HepG2 (cell line): Measurements from ENCODE around the gene CELF6. TPM values are rescaled to one million over a fixed set of nuclear protein-coding genes. Genes with fewer than 3 reads are reported as not detected.

Experiments
- ATAC-seq: fragments of 200-7000 bp; cut with Tn5 transposase; 3 replicates; pipeline ENCODE4 v1.9.1; 2020; ENCODE audit warnings: mild to moderate bottlenecking, moderate library complexity
- BruUV-seq: library from RNA; stranded (reverse); fragments of 400-500 nt; replicated peaks from 2 replicates; lab custom pipeline; 2021; lab: Mats Ljungman, UMichigan
- CTCF ChIA-PET: fragments of 300-600 bp; formaldehyde crosslinking; extraction: SDS; loops from one replicate; lab custom pipeline; 2021; ENCODE audit warnings: low total read pairs, inconsistent platforms, low intra/inter-chr PET ratio; lab: Yijun Ruan, JAX
- POLR2A ChIA-PET: fragments of 350-600 bp; sonication (Branson Sonifier 250); formaldehyde crosslinking; loops from one replicate; lab custom pipeline; 2020; ENCODE audit warnings: antibody characterized with exemption, inconsistent platforms; lab: Yijun Ruan, JAX
- DNase-seq: peaks from one replicate; pipeline ENCODE4 v3.0.0-alpha.2; 2015; ENCODE audit warnings: low spot score
- FAIRE-seq: peaks from 3 replicates; lab custom pipeline; 2011; peaks lifted over from hg19 to GRCh38; lab: Jason Lieb, UNC
- H2AFZ ChIP-seq: one replicate; pipeline ENCODE4 v1.6.1; 2011; ENCODE audit warnings: low read length, inconsistent platforms
- H3K27ac ChIP-seq: fragments of 300-600 bp; 3 replicates; pipeline ENCODE4 v1.8.0; 2011; ENCODE audit warnings: mixed run types, mild to moderate bottlenecking, mixed read lengths, low read length, inconsistent platforms; ENCODE audit not compliant: insufficient read depth; ENCODE audit errors: extremely low read length
- H3K27me3 ChIP-seq, 2 experiments: fragments of 200-600 bp in 1 of 2; 2 replicates in 1 of 2; 3 replicates in 1 of 2; pipeline versions ENCODE4 v1.6.0 to v1.8.0; 2011; ENCODE audit warnings: low read length in 2 of 2, mild to moderate bottlenecking in 2 of 2, moderate library complexity in 2 of 2, inconsistent platforms in 1 of 2; ENCODE audit not compliant: insufficient read depth in 2 of 2, control insufficient read depth in 1 of 2
- H3K36me3 ChIP-seq, 2 experiments: fragments of 200-600 bp in 1 of 2; replicated peaks in 1 of 2; 2 replicates in 1 of 2; 3 replicates in 1 of 2; pipeline versions ENCODE4 v1.5.1 to v1.8.0; 2011; ENCODE audit warnings: low read length in 2 of 2, inconsistent platforms in 1 of 2; ENCODE audit not compliant: insufficient read depth in 2 of 2, control insufficient read depth in 1 of 2
- H3K4me1 ChIP-seq: 2 replicates; pipeline ENCODE4 v1.5.1; 2012; ENCODE audit warnings: low read length, inconsistent platforms; ENCODE audit not compliant: insufficient read depth
- H3K4me2 ChIP-seq: 2 replicates; pipeline ENCODE4 v1.6.0; 2011; ENCODE audit warnings: low read depth, low read length, inconsistent platforms
- H3K4me3 ChIP-seq, 3 experiments: fragments of 200-600 bp in 1 of 3; sonication (generic), shearing (Covaris generic) in 1 of 3; replicated peaks in 1 of 3; 2 replicates each; pipeline ENCODE4 v1.5.1; 2011 to 2016; ENCODE audit warnings: low read length in 3 of 3, inconsistent platforms in 2 of 3, low read depth in 2 of 3, mild to moderate bottlenecking in 2 of 3, control low read depth in 1 of 3, mixed read lengths in 1 of 3; ENCODE audit not compliant: insufficient read depth in 1 of 3
- H3K79me2 ChIP-seq: one replicate; pipeline ENCODE4 v1.6.1; 2011; ENCODE audit warnings: low read length, inconsistent platforms; ENCODE audit not compliant: insufficient read depth
- H3K9ac ChIP-seq: 2 replicates; pipeline ENCODE4 v1.6.0; 2011; ENCODE audit warnings: mild to moderate bottlenecking, low read depth, low read length, inconsistent platforms; ENCODE audit not compliant: insufficient read depth
- H3K9me3 ChIP-seq: 2 replicates; pipeline ENCODE4 v1.5.1; 2012; ENCODE audit warnings: mild to moderate bottlenecking, low read length
- H4K20me1 ChIP-seq: 2 replicates; pipeline ENCODE4 v1.6.0; 2011; ENCODE audit warnings: inconsistent platforms, mild to moderate bottlenecking, low read length, moderate library complexity; ENCODE audit not compliant: insufficient read depth
- BHLHE40 ChIP-seq: IDR thresholded peaks from 2 replicates; pipeline ENCODE4 v1.6.1; 2011; ENCODE audit warnings: low read length, improper control_type of control experiment
- CEBPB ChIP-seq: IDR thresholded peaks from 2 replicates; pipeline ENCODE4 v1.6.1; 2011; ENCODE audit warnings: low read depth, low read length, improper control_type of control experiment, borderline replicate concordance
- CENPBD1 ChIP-seq: sonication (generic); formaldehyde crosslinking; IDR thresholded peaks from 2 replicates; pipeline ENCODE4 v1.8.0; 2022; ENCODE audit warnings: missing genetic modification reagents, low read depth, mild to moderate bottlenecking, borderline replicate concordance
- GATA4 ChIP-seq: sonication (generic); IDR thresholded peaks from 2 replicates; pipeline ENCODE4 v1.6.1; 2016; ENCODE audit warnings: antibody characterized with exemption, low read depth, borderline replicate concordance
- STAT5B ChIP-seq: sonication (generic); formaldehyde crosslinking; IDR thresholded peaks from 2 replicates; pipeline ENCODE4 v1.4.0; 2020; ENCODE audit warnings: missing genetic modification reagents
- WGBS: methylation state at CpG from one replicate; pipeline ENCODE4 v1.1.6; 2017; ENCODE audit warnings: low lambda C conversion rate; 5-methylcytosine and 5-hydroxymethylcytosine counted together
- in situ Hi-C: cut with HindIII; loops from 2 replicates; pipeline ENCODE4 v1.10.0; 2017; ENCODE audit warnings: low pct_unique_long_range_greater_than_20kb; ENCODE audit not compliant: extremely low pct_ligation_motif_present
- intact Hi-C: fragments of 100-400 bp; cut with micrococcal nuclease; formaldehyde crosslinking; loops from one replicate; pipeline ENCODE4 v1.10.0; 2022; ENCODE audit not compliant: unreplicated experiment
- polyA plus RNA-seq, 8 experiments: library from polyadenylated mRNA; depleted of rRNA in 3 of 8; stranded (reverse) in 7 of 8; unstranded in 1 of 8; fragments of >200 nt; fragmentation: Illumina TruSeq in 4 of 8; extraction: Trizol in 4 of 8; gene quantifications; 2 replicates each; pipeline versions ENCODE4 v1.2.1 to v1.2.3, GENCODE V29; 2011 to 2016; ENCODE audit warnings: low read depth in 4 of 8, missing spikeins in 1 of 8, mixed read lengths in 1 of 8; ENCODE audit not compliant: insufficient read depth in 1 of 8
- total RNA-seq, 5 experiments: library from RNA; depleted of rRNA; stranded (reverse); fragments of >200 nt; fragmentation: Illumina TruSeq; extraction: Trizol; gene quantifications; 2 replicates each; pipeline ENCODE4 v1.2.3, GENCODE V29; 2016; ENCODE audit warnings: low read depth in 1 of 5
- TF ChIP-seq, protein P1 (sequence below): sonication (generic); formaldehyde crosslinking; IDR thresholded peaks from 2 replicates; pipeline ENCODE4 v1.9.0; 2021; ENCODE audit warnings: missing genetic modification reagents, mild to moderate bottlenecking, borderline replicate concordance
- TF ChIP-seq, protein P2 (sequence below), 2 experiments: IDR thresholded peaks; 2 replicates each; pipeline ENCODE4 v1.6.1; 2011 to 2012; ENCODE audit warnings: low read length in 2 of 2, borderline replicate concordance in 1 of 2, low read depth in 1 of 2, mild to moderate bottlenecking in 1 of 2, moderate library complexity in 1 of 2

Gene CELF6
- total and polyA plus RNA-seq, 2 of the 13 experiments (the other 11 are each of a cell fraction or from before 2014, with no cell fraction given), result 0.49 to 0.94 TPM

GRCh38 chr15:72252663-72253299, 67.2 kb downstream of the CELF6 start:
- H3K9me3 ChIP-seq, result no peaks in the 10 kb centered on the region
- no TSS peak for BruUV-seq
- no peak for FAIRE-seq
- WGBS, result 72% methylated on average over 10 of the region's 10 CpGs
- H3K4me3 ChIP-seq, result no peak overlapping the region
- no peaks in the 10 kb centered on the region for H3K4me1 ChIP-seq
- in situ Hi-C loops, result no loop called here
- no peaks in the 10 kb centered on the region for H4K20me1 ChIP-seq
- TF ChIP-seq BHLHE40 (no peak), CEBPB (peak; percentile 62; the same call in 1 of the 2 replicates)
- no peak overlapping the region for H3K9ac ChIP-seq
- CTCF ChIA-PET, result no interaction called here
- H3K4me2 ChIP-seq, result no peak overlapping the region
- no peaks in the 10 kb centered on the region for H3K79me2 ChIP-seq
- H2AFZ ChIP-seq, result no peak overlapping the region
- no peak for ATAC-seq
- H3K27ac ChIP-seq, result no peak overlapping the region
- POLR2A ChIA-PET, result no interaction called here
- intact Hi-C loops, result no loop called here
- peaks cover 0 to 5% of the 10 kb centered on the region in 2 experiments; a peak in 2 of 5 replicates for H3K27me3 ChIP-seq
- H3K36me3 ChIP-seq, result no peaks in the 10 kb centered on the region
- no peak for DNase-seq

DNA sequence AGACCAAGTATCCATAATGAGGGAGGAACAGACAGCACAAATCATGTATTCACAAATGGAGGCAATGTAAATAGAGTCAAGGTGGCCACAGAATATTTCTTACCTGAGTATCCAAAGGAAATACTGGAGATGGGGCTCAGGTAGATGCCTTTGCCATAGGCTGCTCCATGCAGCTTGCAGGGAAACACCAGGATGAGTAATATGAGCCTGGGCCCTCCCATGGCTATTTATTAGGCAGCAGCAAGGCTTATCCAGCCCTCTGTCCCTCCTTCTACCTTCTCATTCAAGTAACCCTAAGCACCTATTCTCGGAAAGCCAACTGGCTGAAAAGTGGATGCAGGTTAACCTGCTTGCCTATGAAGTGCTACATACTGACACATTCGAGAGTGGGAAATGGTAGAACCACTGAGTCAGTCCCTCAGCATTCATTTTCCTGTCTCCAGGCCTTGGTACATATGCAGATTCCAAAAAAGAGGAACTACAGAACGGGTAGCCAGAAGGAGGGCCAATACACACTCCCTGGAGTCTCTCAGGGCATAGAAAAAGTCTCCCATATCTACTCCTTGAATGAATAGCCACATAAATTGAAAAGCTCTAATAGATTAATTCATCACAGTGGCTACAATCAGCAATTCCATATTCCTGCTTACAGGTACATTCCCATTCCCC, 70.7 kb downstream of the CELF6 start:
- no peak overlapping the region for H3K27ac ChIP-seq
- TF ChIP-seq, protein P1, sequence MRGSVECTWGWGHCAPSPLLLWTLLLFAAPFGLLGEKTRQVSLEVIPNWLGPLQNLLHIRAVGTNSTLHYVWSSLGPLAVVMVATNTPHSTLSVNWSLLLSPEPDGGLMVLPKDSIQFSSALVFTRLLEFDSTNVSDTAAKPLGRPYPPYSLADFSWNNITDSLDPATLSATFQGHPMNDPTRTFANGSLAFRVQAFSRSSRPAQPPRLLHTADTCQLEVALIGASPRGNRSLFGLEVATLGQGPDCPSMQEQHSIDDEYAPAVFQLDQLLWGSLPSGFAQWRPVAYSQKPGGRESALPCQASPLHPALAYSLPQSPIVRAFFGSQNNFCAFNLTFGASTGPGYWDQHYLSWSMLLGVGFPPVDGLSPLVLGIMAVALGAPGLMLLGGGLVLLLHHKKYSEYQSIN (CRISPR knock-in tag), result no peak
- no peak for TF ChIP-seq GATA4
- no peak for TF ChIP-seq STAT5B (CRISPR knock-in tag)
- TF ChIP-seq, protein P2, sequence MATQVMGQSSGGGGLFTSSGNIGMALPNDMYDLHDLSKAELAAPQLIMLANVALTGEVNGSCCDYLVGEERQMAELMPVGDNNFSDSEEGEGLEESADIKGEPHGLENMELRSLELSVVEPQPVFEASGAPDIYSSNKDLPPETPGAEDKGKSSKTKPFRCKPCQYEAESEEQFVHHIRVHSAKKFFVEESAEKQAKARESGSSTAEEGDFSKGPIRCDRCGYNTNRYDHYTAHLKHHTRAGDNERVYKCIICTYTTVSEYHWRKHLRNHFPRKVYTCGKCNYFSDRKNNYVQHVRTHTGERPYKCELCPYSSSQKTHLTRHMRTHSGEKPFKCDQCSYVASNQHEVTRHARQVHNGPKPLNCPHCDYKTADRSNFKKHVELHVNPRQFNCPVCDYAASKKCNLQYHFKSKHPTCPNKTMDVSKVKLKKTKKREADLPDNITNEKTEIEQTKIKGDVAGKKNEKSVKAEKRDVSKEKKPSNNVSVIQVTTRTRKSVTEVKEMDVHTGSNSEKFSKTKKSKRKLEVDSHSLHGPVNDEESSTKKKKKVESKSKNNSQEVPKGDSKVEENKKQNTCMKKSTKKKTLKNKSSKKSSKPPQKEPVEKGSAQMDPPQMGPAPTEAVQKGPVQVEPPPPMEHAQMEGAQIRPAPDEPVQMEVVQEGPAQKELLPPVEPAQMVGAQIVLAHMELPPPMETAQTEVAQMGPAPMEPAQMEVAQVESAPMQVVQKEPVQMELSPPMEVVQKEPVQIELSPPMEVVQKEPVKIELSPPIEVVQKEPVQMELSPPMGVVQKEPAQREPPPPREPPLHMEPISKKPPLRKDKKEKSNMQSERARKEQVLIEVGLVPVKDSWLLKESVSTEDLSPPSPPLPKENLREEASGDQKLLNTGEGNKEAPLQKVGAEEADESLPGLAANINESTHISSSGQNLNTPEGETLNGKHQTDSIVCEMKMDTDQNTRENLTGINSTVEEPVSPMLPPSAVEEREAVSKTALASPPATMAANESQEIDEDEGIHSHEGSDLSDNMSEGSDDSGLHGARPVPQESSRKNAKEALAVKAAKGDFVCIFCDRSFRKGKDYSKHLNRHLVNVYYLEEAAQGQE (IDR thresholded peaks at IDR 0.05; ENCODE audit: borderline replicate concordance in 1 of 2, low read depth in 1 of 2, low read length in 2 of 2), result no peak
- no peak for TF ChIP-seq CENPBD1 (CRISPR knock-in tag)
- H2AFZ ChIP-seq, result no peak overlapping the region
- intact Hi-C loops, result no loop called here
- ChIA-PET CTCF (no interaction called here), POLR2A (no interaction called here)
- H3K4me3 ChIP-seq, result no peak overlapping the region
- no peaks in the 10 kb centered on the region for H4K20me1 ChIP-seq
- in situ Hi-C loops, result no loop called here
- H3K4me2 ChIP-seq, result no peak overlapping the region
- no TSS peak for BruUV-seq
- ATAC-seq, result no peak
- no peak for DNase-seq
- no peak for FAIRE-seq
- no peak overlapping the region for H3K9ac ChIP-seq
- H3K36me3 ChIP-seq, result no peaks in the 10 kb centered on the region
- no peaks in the 10 kb centered on the region for H3K79me2 ChIP-seq
- peaks cover 0 to 5% of the 10 kb centered on the region in 2 experiments; a peak in 2 of 5 replicates for H3K27me3 ChIP-seq
- H3K9me3 ChIP-seq, result no peaks in the 10 kb centered on the region
- WGBS, result 29% methylated on average over 3 of the region's 3 CpGs
- H3K4me1 ChIP-seq, result no peaks in the 10 kb centered on the region
